CD4-positive, alpha-beta T cell treated with Interleukin-15 for 4 hours (primary cell): Measurements from ENCODE around the gene E2F2.
A peak's percentile ranks its signal among the peaks of the same experiment; 100 is the strongest.

Source experiments
- DNase-seq: peaks from one replicate; pipeline ENCODE4 v3.0.0-alpha.2; 2020; ENCODE audit warnings: low spot score

Gene E2F2, protein sequence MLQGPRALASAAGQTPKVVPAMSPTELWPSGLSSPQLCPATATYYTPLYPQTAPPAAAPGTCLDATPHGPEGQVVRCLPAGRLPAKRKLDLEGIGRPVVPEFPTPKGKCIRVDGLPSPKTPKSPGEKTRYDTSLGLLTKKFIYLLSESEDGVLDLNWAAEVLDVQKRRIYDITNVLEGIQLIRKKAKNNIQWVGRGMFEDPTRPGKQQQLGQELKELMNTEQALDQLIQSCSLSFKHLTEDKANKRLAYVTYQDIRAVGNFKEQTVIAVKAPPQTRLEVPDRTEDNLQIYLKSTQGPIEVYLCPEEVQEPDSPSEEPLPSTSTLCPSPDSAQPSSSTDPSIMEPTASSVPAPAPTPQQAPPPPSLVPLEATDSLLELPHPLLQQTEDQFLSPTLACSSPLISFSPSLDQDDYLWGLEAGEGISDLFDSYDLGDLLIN

DNA sequence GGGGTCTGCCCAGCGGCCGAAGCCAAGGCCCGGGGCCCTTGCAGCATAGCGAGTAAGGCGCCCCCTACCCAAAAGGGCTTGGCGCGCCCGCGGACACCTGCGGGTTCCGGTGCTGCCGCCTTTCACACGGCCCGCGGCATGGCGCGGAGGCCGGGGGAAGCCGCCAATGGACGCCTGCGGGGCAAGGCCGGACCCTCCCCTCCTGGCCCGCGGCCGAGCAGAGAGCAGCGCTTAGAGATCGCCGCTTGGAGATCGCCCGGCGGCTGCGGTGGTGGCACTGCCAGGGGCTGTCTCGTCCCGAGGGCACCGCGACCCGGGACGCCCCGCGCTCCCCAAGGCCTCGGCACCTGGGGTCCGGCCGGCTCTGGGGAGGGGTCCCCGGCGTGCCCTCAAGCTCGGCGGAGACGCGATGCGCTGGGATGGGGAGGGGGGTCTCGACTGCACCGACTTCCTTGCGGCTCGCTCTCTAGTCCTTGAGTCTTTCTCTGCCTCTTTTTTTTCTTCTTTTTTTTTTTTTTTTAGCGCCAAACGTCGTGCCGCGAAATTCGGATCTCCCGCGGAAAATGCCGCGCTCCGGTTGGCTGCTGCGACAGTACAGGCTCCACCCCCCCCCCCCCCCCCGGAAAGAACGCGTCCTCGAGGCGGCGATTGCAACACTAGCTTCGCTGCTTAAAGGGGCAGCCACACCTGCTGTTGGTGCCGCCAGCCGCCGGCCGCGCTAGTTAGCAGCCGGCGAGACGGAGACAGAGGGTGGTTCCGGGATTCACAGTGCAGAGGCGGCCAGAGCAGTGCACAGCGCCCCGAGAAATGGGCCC lies at the start of gene E2F2:
TSS of gene E2F2 (minus strand) at position 487 of the 815 bp plus-strand sequence. CDS start at position 47, 440 bp downstream.
- peak; percentile 87 for DNase-seq

DNA sequence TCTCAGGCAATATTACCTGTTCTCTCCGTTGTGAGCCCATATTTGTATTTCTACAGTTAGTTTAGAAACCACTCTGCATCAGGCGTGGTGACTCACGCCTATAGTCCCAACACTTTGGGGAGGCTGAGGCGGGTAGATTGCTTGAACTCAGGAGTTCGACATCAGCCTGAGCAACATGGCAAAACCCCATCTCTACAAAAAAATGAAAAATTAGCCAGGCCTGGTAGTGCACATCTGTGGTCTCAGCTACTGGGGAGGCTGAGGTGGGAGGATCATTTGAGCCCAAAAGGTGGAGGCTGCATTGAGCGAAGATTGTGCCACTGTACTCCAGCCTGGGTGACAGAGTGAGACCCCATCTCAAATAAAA lies 47.9 kb upstream of the E2F2 start:
- DNase-seq, result no peak

DNA sequence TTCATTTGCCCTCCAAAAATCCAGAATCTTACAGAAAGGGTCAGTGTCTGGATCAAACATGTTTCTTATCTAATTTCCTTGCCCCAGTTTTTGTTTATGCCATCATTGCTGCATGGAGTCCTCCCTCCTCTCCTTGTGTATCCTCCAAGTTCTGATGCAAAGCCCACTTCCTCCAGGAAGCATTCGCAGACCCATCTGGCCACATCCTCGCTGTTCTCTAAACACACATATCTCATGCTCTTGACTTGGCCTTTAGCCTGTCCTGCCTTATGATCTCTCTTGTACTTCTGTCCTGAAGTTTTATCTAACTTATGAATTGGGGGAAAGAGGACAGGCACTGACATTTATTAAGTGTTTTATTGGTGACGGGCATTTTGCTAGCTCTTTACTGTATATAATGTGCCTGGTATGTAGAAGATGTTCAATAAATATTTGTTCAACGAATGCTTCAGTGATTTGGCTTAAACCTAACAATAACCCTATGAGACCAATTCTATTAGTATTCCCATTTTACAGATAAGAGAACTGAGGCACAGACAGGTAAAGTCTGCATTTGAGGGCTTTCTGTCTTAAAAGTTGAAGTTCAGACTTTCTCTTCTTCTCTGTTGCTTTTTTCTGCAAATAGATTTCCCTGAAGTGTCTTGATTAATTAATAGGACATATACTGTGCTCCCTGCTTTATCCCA lies 47.4 kb upstream of the E2F2 start:
- DNase-seq, result no peak

DNA sequence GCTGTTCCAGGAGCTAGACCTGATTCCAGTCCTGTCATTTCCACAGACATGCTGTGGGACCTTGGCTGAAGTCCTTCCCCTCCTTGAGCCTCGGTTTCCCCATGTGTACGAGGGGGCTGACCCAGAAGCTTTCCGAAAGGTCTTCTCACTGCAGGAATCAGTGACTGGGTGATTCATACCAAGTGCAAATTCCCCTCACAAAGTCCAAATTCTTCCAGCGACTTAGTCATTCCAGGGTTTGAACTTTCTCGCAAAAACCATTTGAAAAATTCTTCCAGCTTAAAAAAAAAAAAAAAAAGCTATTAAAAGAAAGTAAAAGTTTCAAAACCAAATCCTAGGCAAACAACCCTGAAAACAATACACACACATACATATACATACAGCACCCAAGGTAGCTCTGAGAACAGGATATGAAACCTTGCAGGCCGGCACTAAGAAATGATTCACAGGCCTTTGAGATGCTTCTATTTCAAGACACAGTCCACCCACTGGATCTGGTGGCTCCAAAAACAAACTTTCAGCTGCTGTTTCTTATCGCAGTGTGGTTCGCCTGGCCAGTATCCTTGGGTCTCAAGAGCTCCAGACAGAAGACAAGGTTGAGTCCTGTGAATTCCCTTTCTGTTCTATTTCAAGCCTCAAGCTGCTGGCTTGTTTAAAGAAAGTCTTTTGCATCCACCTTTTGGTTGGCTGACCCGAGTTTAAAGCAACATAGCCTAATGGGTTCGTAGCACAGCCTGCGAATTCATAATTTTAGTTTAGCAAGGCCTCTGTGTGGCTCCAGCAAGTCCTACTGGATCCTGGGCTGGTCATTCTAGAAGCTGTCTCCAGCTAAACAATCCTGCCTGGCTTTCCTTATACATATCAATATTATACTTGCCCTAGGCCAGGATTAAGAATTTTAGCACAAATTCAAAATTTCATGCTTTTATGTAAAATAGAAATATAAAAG lies 46.3 kb upstream of the E2F2 start:
- DNase-seq, result no peak

DNA sequence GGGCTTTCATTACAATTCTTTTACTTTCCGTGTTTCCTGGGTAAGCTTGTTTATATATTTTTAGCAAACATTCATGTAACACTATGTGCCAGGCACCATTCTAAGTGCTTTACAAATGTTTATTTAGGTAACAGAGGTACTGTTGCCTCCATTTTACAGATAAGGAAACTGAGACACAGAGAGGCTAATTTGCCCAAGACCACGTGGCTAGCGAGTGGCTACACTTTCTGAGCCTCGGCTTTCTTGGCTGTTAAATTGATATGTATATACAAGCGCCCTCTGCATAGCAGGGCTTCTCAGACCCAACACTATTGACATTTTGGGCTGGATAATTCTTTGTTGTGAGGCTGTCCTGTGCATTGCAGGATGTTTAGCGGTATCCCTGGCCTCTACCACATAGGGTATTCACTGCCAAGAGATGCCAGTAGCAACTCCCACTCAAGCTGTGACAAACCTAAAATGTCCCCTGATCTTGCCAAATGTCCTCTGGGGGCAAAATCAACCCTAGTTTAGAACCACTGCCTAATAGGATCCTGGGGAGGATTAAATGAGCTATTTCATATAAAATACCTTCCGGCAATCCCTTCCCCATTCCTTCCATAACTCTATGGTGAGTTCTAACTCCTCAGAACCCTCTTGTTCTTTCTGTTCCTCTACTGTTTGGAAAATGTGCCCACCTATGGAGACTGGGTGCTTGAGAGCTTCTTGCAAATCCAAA lies 45.5 kb upstream of the E2F2 start:
- no peak for DNase-seq

DNA sequence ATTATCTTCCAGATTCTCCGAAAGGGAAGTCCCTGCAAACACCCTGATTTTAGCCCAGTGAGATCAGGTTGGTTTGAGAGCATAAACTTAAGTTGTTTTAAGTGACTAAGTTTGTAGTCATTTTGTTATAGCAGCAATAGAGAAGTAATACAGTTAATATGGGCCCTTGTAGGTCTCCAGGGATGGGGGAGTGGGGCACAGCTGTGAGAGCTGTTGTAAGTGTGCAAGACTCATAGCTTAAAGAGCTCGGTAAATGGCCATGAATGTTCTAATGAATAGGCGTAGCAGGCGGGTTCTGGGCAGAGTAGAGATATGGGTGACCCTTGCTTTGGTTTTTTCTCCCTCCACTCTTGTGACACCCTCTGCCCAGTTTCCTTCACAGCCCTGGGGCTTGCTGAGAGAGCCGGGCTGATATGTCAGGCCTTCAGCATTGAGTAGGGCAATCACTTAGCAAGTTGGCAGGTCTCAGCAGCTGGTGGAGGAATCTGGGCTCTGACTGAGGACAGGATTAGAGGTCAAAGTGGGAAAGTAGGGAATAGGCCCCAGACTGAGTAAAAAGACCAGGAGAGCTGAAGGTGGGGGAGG lies 44.3 kb upstream of the E2F2 start:
- DNase-seq, result no peak

DNA sequence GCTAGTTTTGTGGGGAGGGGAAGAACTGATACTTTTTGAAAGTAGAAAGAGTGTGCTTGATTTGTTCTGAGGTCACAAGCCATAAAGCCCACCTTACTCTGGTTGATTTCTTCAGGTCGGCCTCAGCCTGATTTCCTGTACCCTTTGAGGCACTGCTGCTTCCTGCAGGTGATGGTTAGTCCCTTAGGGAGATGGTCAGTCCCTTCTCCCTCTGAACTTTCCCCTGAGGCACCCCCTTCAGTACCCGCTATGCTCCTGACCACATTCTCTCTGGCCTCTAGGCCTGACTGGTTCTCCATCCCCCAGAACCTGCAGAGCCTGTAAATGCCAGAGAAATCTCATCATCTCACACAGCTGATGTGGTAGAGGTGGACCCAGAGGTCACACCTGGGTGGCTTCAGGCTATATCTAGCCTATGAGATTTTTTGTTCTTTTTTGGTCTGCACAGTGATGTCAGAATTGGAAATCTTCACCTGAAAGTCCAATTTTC lies 43.3 kb upstream of the E2F2 start:
- no peak for DNase-seq

DNA sequence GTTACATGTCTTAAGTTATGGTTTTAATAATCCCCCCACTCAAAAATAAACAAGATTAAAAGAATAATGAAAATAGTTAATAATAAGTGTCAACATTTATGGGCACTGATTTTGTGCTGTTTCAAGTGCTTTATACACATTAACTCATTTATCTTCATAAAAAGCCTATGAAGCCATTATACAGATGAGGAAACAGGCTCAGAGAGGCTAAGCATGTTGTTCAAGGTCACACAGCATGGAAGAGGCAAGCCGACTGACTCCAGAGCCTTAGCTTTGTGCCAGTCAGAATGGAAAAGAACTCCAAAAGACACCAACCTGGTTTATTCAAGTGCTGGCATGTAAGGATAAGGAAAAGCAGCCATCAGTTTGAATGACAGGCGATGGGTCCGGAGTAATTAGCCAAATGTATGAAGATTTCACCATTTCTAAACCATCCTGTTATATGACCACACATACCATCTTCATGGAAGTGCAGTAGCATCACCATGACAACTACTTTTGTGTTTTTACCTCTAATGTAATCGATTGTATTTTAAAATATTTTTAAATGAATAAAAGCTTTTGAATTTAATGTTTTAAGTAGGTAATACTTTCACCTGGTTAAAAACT lies 42.6 kb upstream of the E2F2 start:
- DNase-seq, result no peak

DNA sequence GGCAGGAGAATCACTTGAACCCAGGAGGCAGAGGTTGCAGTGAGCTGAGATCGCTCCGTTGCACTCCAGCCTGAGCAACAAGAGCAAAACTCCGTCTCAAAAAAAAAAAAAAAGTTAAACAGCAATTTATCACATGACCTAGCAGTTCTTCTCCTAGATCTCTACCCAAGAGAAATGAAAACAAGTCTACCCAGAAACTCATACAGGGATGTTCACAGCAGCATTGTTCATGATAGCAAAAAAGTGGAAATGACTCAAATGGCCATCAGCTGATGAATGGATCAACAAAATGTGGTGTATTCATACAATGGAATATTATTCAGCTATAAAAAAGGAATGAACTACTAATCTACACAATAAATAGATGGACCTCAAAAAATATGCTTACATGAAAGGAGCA lies 40.4 kb upstream of the E2F2 start:
- DNase-seq, result no peak

DNA sequence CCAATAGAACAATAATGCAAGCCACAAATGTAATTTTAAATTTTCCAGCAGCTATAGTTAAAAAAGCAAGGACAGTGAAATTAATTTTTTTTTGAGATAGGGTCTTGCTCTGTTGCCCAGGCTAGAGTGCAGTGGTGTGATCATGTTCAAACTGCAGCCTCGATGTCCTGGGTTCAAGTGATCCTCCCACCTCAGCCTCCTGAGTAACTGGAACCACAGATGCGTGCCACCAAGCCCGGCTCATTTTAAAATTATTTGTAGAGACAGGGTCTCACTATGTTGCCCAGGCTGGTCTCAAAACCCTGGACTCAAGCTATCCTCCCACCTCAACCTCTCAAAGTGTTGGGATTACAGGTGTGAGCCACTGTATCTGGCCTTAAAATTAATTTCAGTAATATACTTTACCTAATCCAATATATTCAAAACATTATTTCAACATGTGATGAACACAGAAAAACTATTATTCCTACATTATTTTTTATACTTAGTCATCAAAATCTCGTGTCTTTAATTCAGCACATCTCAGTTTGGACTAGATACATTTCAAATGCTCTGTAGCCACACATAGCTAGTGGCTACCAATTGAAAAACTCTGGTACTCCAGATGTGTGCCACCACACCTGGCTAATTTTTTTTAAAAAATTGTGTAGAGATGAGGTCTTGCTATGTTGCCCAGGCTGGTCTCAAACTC lies 39.1 kb upstream of the E2F2 start:
- no peak for DNase-seq

DNA sequence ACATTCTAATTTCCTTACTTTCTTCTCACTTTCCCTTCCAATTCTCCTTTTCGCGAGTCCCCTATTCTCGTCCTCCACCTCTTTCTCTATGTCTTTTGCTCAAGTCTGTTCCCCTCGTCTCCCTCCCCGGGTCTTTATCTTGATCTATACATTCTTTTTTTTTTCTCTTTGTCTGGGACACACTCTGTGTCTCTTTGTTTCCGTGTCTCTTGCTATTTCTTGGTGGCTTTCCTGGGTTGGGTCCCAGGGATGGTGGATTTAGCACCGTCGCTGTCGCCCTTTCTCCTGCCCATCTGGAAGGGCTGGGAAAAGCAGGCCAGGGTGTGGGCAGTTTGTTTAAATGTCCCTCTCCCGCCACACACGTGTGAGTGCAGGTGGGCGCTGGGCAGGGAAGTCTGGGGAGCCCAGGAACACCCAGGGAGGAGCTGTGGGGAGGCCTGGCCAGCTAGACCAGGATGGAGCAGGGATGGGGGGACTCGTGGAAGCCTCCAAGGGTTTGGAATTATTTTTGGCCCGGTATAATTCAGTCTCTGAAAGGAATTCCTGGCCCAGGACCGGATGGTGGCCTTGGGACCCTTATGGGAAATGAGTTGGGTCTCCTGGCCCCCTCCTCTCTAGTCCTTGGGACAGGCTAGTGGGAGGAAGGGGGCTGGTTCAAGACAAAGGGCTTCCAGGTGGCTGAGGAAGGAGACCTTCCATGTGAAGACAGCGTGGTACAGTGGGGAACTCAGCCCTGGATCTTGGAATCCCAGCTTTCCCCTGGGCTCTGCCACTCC lies 37.8 kb upstream of the E2F2 start:
- DNase-seq, result no peak

DNA sequence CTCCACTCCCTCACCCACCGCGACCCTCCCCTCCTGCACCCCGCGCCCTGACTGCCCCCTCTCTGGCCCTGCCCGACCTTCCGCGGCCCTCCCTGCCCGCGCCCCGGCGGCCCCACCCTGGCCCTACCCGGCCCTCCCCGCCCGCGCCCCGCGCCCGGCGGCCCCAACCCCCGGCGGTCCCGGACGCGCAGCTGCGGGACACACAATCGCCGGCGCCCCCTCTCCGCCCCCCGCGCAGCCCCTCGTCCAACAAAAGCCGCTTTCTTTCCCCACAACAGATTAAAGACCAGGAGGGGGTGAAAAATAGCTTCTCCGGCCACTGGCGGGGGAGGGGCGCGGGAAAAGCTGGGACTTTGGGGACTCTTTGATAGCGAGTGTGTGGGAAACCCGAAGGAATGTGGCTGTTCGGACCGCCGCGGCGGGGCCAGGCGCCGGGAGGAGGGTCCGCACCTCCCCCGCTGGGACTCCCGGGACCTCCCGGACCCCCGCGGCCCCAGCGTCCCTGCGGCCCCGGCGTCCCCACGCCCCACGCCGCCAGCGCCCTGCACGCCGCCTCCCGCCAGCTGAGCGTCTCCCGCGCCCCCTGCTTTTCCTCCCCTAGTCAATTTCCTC lies 37.1 kb upstream of the E2F2 start:
- DNase-seq, result no peak

DNA sequence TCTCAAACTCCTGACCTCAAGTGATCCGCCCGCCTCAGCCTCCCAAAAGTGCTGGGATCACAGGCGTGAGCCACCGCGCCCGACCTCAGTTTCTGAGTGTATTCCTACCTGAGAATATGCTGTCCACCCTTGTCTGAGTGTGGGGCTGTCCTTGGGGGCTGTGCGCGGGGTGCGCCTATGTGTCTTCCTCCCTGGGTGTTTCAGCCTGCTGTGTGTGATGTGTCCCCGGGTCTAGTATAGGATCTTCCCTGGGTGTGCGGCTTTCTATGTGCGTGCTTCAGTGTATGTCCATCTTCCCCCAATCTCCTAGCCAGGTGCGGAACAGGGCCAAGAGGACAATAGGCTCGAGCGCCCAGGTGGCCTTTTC lies 36.6 kb upstream of the E2F2 start:
- DNase-seq, result no peak

DNA sequence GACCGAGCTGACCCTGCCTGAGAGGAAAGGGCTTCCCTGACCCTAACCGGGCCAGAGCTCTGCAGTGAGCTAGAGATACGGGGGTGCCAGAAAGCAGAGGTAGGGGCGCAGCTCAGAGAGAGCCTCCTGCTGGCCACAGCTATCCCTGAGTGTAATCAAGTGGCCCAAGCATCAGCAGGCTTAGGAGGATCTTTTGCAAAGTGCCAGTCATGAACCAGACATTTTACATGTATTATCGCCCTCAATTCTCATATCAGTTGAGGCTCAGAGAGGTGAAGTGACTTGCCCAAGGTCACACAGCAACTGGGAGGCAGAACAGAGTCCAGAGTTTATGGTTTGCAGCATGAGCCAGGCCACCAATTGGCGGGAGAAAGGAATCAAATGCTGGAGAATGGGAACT lies 35.3 kb upstream of the E2F2 start:
- no peak for DNase-seq

DNA sequence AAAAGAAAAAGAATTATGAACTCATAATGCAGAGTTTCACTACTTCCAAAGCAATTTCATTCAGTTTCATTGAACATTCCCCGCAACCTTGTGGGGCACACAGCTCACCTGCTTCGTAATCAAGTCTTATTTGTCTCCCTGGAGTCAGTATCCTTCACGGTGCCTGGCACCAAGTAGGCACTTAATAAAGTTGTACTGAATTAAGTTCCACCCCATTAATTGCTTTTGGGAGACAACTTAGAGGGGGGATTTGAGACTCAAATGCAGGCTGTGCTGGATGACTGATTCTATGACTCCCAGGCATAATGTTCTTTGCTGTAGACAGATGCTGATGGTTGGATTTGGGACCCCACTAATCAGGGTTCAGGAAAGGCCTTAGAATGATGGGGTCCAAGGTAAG lies 34.7 kb upstream of the E2F2 start:
- DNase-seq, result no peak

DNA sequence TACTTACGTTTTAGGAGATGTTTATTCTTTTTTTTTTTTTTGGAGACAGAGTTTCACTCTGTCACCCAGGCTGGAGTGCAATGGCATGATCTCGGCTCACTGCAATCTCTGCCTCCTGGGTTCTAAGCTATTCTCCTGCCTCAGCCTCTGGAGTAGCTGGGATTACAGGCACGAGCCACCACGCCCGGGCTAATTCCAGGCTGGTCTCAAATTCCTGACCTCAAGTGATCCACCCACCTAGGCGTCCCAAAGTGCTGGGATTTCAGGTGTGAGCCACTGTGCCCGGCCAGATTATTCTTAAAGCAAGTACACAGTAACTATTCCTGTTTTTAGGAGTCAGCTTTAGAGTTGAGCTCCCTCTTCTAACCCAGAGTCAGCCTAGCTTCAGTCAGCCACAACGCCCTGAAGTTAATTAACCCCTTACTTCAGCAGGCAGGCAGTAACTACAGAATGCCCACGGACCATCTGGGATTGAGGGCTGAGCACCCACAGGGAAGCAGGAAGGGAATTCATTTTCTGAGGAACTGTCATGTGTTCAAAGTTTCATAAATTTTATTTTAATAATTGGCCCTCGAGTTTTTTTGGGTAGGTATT lies 33.6 kb upstream of the E2F2 start:
- no peak for DNase-seq

DNA sequence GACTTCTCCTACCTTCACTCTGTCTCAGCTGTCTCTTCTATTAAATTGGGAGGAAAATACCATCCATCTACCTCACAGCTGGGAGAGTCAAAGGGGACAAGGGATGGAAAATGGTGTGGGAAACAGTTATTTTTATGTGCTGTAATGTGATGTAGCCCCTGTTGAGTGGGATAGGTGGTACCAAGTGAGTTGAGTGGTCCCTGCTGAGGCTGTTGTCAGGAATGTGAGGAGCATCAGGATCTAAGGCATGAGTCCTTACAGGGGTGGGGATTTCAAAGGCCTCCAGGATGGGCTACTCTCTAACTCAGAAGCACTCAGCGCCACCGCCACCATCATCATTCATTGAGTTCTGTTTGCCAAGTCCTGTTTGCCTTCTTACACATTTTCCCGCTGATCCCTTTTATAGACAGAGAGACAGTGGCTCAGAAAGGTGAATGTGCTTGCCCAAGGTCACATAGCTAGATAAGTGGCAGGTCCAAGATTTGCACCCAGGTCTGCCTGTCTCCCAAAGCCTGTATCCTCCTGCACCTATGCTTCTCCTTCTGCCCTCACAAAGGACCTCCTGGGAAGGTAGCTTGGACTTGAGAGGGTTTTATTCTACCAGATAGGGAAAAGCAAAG lies 32.8 kb upstream of the E2F2 start:
- no peak for DNase-seq
